H9 (cell line): Measurements from ENCODE around the gene RWDD1. TPM values are rescaled to one million over a fixed set of nuclear protein-coding genes. Genes with fewer than 3 reads are reported as not detected.

Source experiments
- DNase-seq: peaks from one replicate; pipeline ENCODE4 v3.0.0-alpha.2; 2017
- H2AFZ ChIP-seq: one replicate; pipeline ENCODE4 v1.6.1; 2013; ENCODE audit warnings: mild to moderate bottlenecking, low read length, control low read depth, moderate library complexity
- H2AK5ac ChIP-seq: 2 replicates; pipeline ENCODE4 v1.6.1; 2013; ENCODE audit warnings: low read length, control low read depth, mixed read lengths; ENCODE audit not compliant: insufficient read length
- H2BK120ac ChIP-seq: one replicate; pipeline ENCODE4 v1.6.1; 2013; ENCODE audit warnings: low read depth, mild to moderate bottlenecking, low read length, control low read depth, inconsistent platforms; ENCODE audit not compliant: poor library complexity, severe bottlenecking
- H2BK12ac ChIP-seq: 2 replicates; pipeline ENCODE4 v1.6.1; 2013; ENCODE audit warnings: low read length, control low read depth, mixed read lengths, low read depth; ENCODE audit not compliant: insufficient read length
- H2BK15ac ChIP-seq: 2 replicates; pipeline ENCODE4 v1.6.1; 2013; ENCODE audit warnings: low read depth, low read length, control low read depth
- H2BK20ac ChIP-seq: one replicate; pipeline ENCODE4 v1.6.1; 2013; ENCODE audit warnings: low read depth, mild to moderate bottlenecking, low read length, control low read depth, inconsistent platforms; ENCODE audit not compliant: poor library complexity, severe bottlenecking
- H2BK5ac ChIP-seq: 2 replicates; pipeline ENCODE4 v1.6.1; 2013; ENCODE audit warnings: low read length, control low read depth, mixed read lengths; ENCODE audit not compliant: insufficient read length
- H3K14ac ChIP-seq: 2 replicates; pipeline ENCODE4 v1.6.1; 2013; ENCODE audit warnings: low read length, control low read depth; ENCODE audit not compliant: insufficient read depth
- H3K18ac ChIP-seq: 2 replicates; pipeline ENCODE4 v1.6.1; 2013; ENCODE audit warnings: low read depth, mild to moderate bottlenecking, mixed read lengths, low read length, control low read depth; ENCODE audit not compliant: insufficient read length
- H3K23ac ChIP-seq: 2 replicates; pipeline ENCODE4 v1.6.1; 2013; ENCODE audit warnings: low read length, control low read depth, mixed read lengths, low read depth; ENCODE audit not compliant: insufficient read length
- H3K23me2 ChIP-seq: 2 replicates; pipeline ENCODE4 v1.6.1; 2013; ENCODE audit warnings: low read depth, mild to moderate bottlenecking, mixed read lengths, low read length, control low read depth; ENCODE audit not compliant: insufficient read length, poor library complexity, severe bottlenecking
- H3K27ac ChIP-seq: 2 replicates; pipeline ENCODE4 v1.5.1; 2013; ENCODE audit warnings: low read length, control low read depth, mixed read lengths, low read depth; ENCODE audit not compliant: insufficient read length
- H3K27me3 ChIP-seq: 2 replicates; pipeline ENCODE4 v1.6.1; 2013; ENCODE audit warnings: low read length, control low read depth, inconsistent platforms; ENCODE audit not compliant: insufficient read depth
- H3K4ac ChIP-seq: 2 replicates; pipeline ENCODE4 v1.6.1; 2013; ENCODE audit warnings: low read depth, mild to moderate bottlenecking, control low read depth, inconsistent platforms, low read length, moderate library complexity
- H3K4me1 ChIP-seq: 2 replicates; pipeline ENCODE4 v1.6.1; 2013; ENCODE audit warnings: low read length, control low read depth, inconsistent platforms; ENCODE audit not compliant: insufficient read depth
- H3K4me2 ChIP-seq: 2 replicates; pipeline ENCODE4 v1.6.1; 2013; ENCODE audit warnings: low read length, control low read depth, mixed read lengths; ENCODE audit not compliant: insufficient read length, insufficient read depth
- H3K56ac ChIP-seq: 2 replicates; pipeline ENCODE4 v1.6.1; 2013; ENCODE audit warnings: low read depth, mild to moderate bottlenecking, mixed read lengths, low read length, control low read depth; ENCODE audit not compliant: insufficient read length
- H3K79me1 ChIP-seq: 2 replicates; pipeline ENCODE4 v1.6.1; 2013; ENCODE audit warnings: low read depth, mild to moderate bottlenecking, moderate library complexity, low read length, control low read depth, inconsistent platforms; ENCODE audit not compliant: insufficient read depth, poor library complexity, severe bottlenecking
- H3K79me2 ChIP-seq: 2 replicates; pipeline ENCODE4 v1.6.1; 2013; ENCODE audit warnings: low read length, control low read depth, inconsistent platforms; ENCODE audit not compliant: insufficient read depth
- H3K9ac ChIP-seq: 2 replicates; pipeline ENCODE4 v1.6.1; 2013; ENCODE audit warnings: low read length, control low read depth, mixed read lengths; ENCODE audit not compliant: insufficient read length; ENCODE audit errors: extremely low read depth
- H3K9me3 ChIP-seq: one replicate; pipeline ENCODE4 v1.6.1; 2013; ENCODE audit warnings: low read depth, low read length, inconsistent platforms; ENCODE audit not compliant: control insufficient read depth
- H3T11ph ChIP-seq: one replicate; pipeline ENCODE4 v1.6.1; 2013; ENCODE audit warnings: mild to moderate bottlenecking, low read length, control low read depth, inconsistent platforms
- H4K20me1 ChIP-seq: one replicate; pipeline ENCODE4 v1.6.1; 2013; ENCODE audit not compliant: control insufficient read depth, insufficient read length, insufficient read depth
- H4K5ac ChIP-seq: 2 replicates; pipeline ENCODE4 v1.6.1; 2013; ENCODE audit warnings: low read depth, mild to moderate bottlenecking, mixed read lengths, low read length, control low read depth; ENCODE audit not compliant: insufficient read length
- H4K8ac ChIP-seq: replicated peaks from 2 replicates; pipeline ENCODE4 v1.6.1; 2013; ENCODE audit warnings: low read length, control low read depth, mixed read lengths, low read depth; ENCODE audit not compliant: insufficient read length
- H4K91ac ChIP-seq: 2 replicates; pipeline ENCODE4 v1.6.1; 2013; ENCODE audit warnings: low read depth, mild to moderate bottlenecking, moderate library complexity, mixed read lengths, low read length, control low read depth; ENCODE audit not compliant: insufficient read length
- H3K27ac Mint-ChIP-seq, 3 experiments: 2 replicates in 2 of 3; 3 replicates in 1 of 3; pipeline ENCODE4 v1.8.0; 2020 to 2021; ENCODE audit warnings: mixed read lengths in 3 of 3, mild to moderate bottlenecking in 1 of 3, moderate library complexity in 1 of 3
- H3K27me3 Mint-ChIP-seq: 2 replicates; pipeline ENCODE4 v1.8.0; 2021; ENCODE audit warnings: low read depth, mild to moderate bottlenecking, moderate library complexity, mixed read lengths
- H3K36me3 Mint-ChIP-seq, 3 experiments: 2 replicates in 2 of 3; 3 replicates in 1 of 3; pipeline ENCODE4 v1.8.0; 2020 to 2021; ENCODE audit warnings: low read depth in 3 of 3, mixed read lengths in 3 of 3; ENCODE audit not compliant: insufficient read depth in 1 of 3
- H3K4me1 Mint-ChIP-seq, 2 experiments: 2 replicates each; pipeline ENCODE4 v1.8.0; 2020; ENCODE audit warnings: mixed read lengths in 2 of 2
- H3K4me3 Mint-ChIP-seq, 2 experiments: 2 replicates in 1 of 2; 3 replicates in 1 of 2; pipeline ENCODE4 v1.8.0; 2020 to 2021; ENCODE audit warnings: mild to moderate bottlenecking in 2 of 2, mixed read lengths in 2 of 2, moderate library complexity in 1 of 2
- H3K9me3 Mint-ChIP-seq, 2 experiments: 2 replicates in 1 of 2; 3 replicates in 1 of 2; pipeline ENCODE4 v1.8.0; 2020; ENCODE audit warnings: mild to moderate bottlenecking in 2 of 2, mixed read lengths in 2 of 2, moderate library complexity in 1 of 2
- WGBS: extraction: QIAGEN DNeasy Blood & Tissue Kit; methylation state at CpG from one replicate; pipeline ENCODE4 v1.1.7; 2013; ENCODE audit warnings: missing lambda C conversion rate, low lambda C conversion rate, mixed read lengths; ENCODE audit not compliant: insufficient read length; ENCODE audit errors: extremely low coverage; 5-methylcytosine and 5-hydroxymethylcytosine counted together
- total RNA-seq: library from RNA; stranded (reverse); gene quantifications from 2 replicates; pipeline ENCODE4 v1.2.1, GENCODE V29; 2021
- TF ChIP-seq, protein P1 (sequence below): fragments of 200-600 bp; sonication (generic); conservative IDR thresholded peaks from 3 replicates; pipeline ENCODE4 v1.8.0; 2021; ENCODE audit warnings: antibody characterized with exemption, mild to moderate bottlenecking

The RWDD1 gene
- total RNA-seq, 1 experiment from 2014 or later = 42.0 TPM

DNA sequence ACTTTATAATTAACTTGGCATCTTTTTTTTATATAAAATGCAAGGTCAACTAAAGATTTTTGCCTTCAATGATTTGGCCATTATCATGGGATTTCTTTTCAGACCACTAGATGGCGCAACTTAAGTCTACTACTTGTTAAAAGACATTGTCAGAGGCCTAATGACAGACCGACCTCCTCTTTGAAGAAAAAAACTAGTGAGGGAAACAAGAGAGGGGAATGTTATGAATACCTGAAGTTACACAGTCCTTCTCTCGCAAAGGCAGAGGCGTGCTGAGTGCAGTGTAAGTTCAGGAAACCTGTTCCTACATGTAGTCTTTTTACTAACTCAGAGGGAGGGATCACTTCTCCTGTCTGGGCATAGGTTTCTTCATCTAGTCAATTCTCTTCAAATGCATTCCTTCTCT, 35.1 kb upstream of the RWDD1 start:
- H3K14ac ChIP-seq = no peak overlapping the region
- H4K8ac ChIP-seq = no peak overlapping the region
- H3K27me3 ChIP-seq = no peaks in the 10 kb centered on the region
- H3K9me3 ChIP-seq = no peaks in the 10 kb centered on the region
- H3K23ac ChIP-seq = no peak overlapping the region
- no peak overlapping the region for H4K5ac ChIP-seq
- H4K91ac ChIP-seq = no peak overlapping the region
- H3K79me1 ChIP-seq = no peaks in the 10 kb centered on the region
- no peak overlapping the region for H3K18ac ChIP-seq
- no peak overlapping the region for H2AK5ac ChIP-seq
- Mint-ChIP-seq H3K4me1 (peaks cover 13 to 16% of the 10 kb centered on the region in 2 experiments), H3K9me3 (no peaks in the 10 kb centered on the region), H3K27ac (no peak overlapping the region), H3K4me3 (no peak overlapping the region), H3K36me3 (no peaks in the 10 kb centered on the region), H3K27me3 (no peaks in the 10 kb centered on the region)
- H3K9ac ChIP-seq = no peak overlapping the region
- no peak overlapping the region for H3T11ph ChIP-seq
- no peak for DNase-seq
- no peak overlapping the region for H2BK120ac ChIP-seq
- H3K4me2 ChIP-seq = no peak overlapping the region
- no peaks in the 10 kb centered on the region for H3K79me2 ChIP-seq
- TF ChIP-seq, protein P1, sequence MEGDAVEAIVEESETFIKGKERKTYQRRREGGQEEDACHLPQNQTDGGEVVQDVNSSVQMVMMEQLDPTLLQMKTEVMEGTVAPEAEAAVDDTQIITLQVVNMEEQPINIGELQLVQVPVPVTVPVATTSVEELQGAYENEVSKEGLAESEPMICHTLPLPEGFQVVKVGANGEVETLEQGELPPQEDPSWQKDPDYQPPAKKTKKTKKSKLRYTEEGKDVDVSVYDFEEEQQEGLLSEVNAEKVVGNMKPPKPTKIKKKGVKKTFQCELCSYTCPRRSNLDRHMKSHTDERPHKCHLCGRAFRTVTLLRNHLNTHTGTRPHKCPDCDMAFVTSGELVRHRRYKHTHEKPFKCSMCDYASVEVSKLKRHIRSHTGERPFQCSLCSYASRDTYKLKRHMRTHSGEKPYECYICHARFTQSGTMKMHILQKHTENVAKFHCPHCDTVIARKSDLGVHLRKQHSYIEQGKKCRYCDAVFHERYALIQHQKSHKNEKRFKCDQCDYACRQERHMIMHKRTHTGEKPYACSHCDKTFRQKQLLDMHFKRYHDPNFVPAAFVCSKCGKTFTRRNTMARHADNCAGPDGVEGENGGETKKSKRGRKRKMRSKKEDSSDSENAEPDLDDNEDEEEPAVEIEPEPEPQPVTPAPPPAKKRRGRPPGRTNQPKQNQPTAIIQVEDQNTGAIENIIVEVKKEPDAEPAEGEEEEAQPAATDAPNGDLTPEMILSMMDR = peak; percentile 81
- no peaks in the 10 kb centered on the region; the same call in 1 of the 2 replicates for H3K4me1 ChIP-seq
- no peak overlapping the region for H3K27ac ChIP-seq
- no peak overlapping the region for H3K4ac ChIP-seq
- H2BK15ac ChIP-seq = no peak overlapping the region
- H4K20me1 ChIP-seq = no peaks in the 10 kb centered on the region
- no peaks in the 10 kb centered on the region for H3K23me2 ChIP-seq
- H2BK12ac ChIP-seq = no peak overlapping the region
- no CpG with 5 or more reads among the region's 4 CpGs for WGBS
- H2BK20ac ChIP-seq = no peak overlapping the region
- no peak overlapping the region for H2BK5ac ChIP-seq
- H3K56ac ChIP-seq = no peak overlapping the region
- H2AFZ ChIP-seq = no peak overlapping the region
